ENCODE data around the gene TMED1.

TMED1 gene

DNA sequence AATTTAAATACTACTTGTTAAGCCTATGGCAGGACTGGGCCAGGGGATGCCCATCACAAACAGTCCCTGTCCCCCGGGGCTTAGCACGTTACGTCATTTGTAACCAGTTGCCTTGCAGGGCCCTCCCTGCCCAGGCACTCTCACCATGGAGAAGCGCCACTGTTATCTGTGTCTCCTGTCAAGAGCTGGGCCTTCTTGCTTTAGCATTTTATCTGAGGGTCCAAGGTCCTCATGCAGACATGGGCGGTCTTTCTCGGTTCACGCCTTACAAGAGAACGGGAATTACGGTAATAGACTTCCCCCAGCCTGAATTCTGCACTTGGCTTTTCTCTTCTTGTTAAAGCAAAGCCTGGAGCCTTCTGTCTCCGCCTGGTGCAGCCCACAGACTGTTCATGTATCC lies 46.1 kb downstream of the TMED1 start:
- H4K20me1 ChIP-seq (ENCODE audit: control insufficient read depth, insufficient read depth, low read depth, low read length) = peaks cover 3% of the 10 kb centered on the region; the same call in 1 of the 2 replicates
- TF ChIP-seq EZH2phosphoT487 (IDR thresholded peaks at IDR 0.05; ENCODE audit: borderline replicate concordance, low read length) = no peak
- TF ChIP-seq, protein P1, sequence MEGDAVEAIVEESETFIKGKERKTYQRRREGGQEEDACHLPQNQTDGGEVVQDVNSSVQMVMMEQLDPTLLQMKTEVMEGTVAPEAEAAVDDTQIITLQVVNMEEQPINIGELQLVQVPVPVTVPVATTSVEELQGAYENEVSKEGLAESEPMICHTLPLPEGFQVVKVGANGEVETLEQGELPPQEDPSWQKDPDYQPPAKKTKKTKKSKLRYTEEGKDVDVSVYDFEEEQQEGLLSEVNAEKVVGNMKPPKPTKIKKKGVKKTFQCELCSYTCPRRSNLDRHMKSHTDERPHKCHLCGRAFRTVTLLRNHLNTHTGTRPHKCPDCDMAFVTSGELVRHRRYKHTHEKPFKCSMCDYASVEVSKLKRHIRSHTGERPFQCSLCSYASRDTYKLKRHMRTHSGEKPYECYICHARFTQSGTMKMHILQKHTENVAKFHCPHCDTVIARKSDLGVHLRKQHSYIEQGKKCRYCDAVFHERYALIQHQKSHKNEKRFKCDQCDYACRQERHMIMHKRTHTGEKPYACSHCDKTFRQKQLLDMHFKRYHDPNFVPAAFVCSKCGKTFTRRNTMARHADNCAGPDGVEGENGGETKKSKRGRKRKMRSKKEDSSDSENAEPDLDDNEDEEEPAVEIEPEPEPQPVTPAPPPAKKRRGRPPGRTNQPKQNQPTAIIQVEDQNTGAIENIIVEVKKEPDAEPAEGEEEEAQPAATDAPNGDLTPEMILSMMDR (IDR thresholded peaks at IDR 0.05; ENCODE audit: low read depth, low read length, poor library complexity, severe bottlenecking) = no peak
- peaks cover 61% of the 10 kb centered on the region for H3K36me3 ChIP-seq (ENCODE audit: control insufficient read depth, low read length)
- no peaks in the 10 kb centered on the region for H3K4me1 ChIP-seq (ENCODE audit: control insufficient read depth, low read length)
- H3K27ac ChIP-seq (ENCODE audit: low read depth, low read length) = no peak overlapping the region
- no peaks in the 10 kb centered on the region for H3F3A ChIP-seq (ENCODE audit: control insufficient read depth, insufficient read depth)
- H3K9me2 ChIP-seq (replicated peaks; ENCODE audit: control insufficient read depth, low read length) = no peaks in the 10 kb centered on the region
- H3K27me3 ChIP-seq (ENCODE audit: control insufficient read depth, low read length) = no peaks in the 10 kb centered on the region
- H3K4me3 ChIP-seq (ENCODE audit: low read length) = no peak overlapping the region
- no peak overlapping the region for H3K4me2 ChIP-seq (ENCODE audit: low read length)
- H3K79me2 ChIP-seq (ENCODE audit: control insufficient read depth, low read length) = no peaks in the 10 kb centered on the region
- no peaks in the 10 kb centered on the region for H3K9me3 ChIP-seq (ENCODE audit: control insufficient read depth, insufficient read depth, low read length)

DNA sequence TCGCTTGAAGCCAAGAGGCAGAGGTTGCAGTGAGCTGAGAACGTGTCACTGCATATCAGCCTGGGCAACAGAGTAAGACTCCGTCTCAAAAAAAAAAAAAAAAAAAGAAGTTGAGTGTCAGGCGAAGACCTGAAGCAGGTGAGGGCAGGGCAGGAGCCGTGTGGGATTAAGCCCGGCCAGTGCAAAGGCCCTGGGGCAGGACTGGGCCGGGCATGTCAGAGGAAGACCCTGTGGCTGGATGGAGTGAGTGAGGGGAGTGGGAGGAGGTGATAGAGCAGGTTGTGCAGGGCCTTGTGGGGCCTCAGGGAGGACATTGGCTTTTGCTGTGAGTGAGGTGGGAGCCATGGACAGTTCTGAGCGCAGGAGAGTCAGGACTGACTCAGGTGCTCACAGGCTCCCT lies 47.9 kb downstream of the TMED1 start:
- peaks cover 8% of the 10 kb centered on the region for H3K4me1 ChIP-seq (ENCODE audit: control insufficient read depth, low read length)
- H3K36me3 ChIP-seq (ENCODE audit: control insufficient read depth, low read length) = peaks cover 58% of the 10 kb centered on the region
- H3K27me3 ChIP-seq (ENCODE audit: control insufficient read depth, low read length) = no peaks in the 10 kb centered on the region
- no peak overlapping the region for H3K4me3 ChIP-seq (ENCODE audit: low read length)
- H3F3A ChIP-seq (ENCODE audit: control insufficient read depth, insufficient read depth) = no peaks in the 10 kb centered on the region
- H3K9me3 ChIP-seq (ENCODE audit: control insufficient read depth, insufficient read depth, low read length) = no peaks in the 10 kb centered on the region
- H3K4me2 ChIP-seq (ENCODE audit: low read length) = no peak overlapping the region
- no peaks in the 10 kb centered on the region for H3K79me2 ChIP-seq (ENCODE audit: control insufficient read depth, low read length)
- TF ChIP-seq, protein P1 (IDR thresholded peaks at IDR 0.05; ENCODE audit: low read depth, low read length, poor library complexity, severe bottlenecking) = no peak
- no peak for TF ChIP-seq EZH2phosphoT487 (IDR thresholded peaks at IDR 0.05; ENCODE audit: borderline replicate concordance, low read length)
- H4K20me1 ChIP-seq (ENCODE audit: control insufficient read depth, insufficient read depth, low read depth, low read length) = peaks cover 3% of the 10 kb centered on the region; the same call in 1 of the 2 replicates
- no peaks in the 10 kb centered on the region for H3K9me2 ChIP-seq (replicated peaks; ENCODE audit: control insufficient read depth, low read length)
- H3K27ac ChIP-seq (ENCODE audit: low read depth, low read length) = no peak overlapping the region

DNA sequence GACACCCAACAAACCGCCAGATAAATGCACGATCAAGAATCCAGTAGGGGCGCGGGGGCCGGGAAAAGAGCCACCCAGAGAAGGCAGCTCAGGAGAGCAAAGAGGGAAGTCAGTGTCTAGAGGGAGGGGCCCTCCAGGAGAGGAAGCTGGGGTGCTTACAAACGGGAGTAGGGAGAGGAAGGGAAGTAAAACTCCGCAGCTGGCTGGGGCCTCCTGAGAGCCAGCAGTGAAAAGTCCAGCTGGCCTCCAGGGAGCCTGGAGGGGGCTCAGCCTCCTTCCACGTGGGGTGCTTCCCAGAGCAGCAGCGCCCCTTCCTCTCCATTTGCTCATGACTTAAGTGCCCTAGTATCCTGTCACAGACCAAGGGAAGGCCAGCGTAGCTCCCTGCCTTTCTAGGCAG lies 51.8 kb downstream of the TMED1 start:
- no peaks in the 10 kb centered on the region for H3K27me3 ChIP-seq (ENCODE audit: control insufficient read depth, low read length)
- no peaks in the 10 kb centered on the region for H3K9me2 ChIP-seq (replicated peaks; ENCODE audit: control insufficient read depth, low read length)
- H3K36me3 ChIP-seq (ENCODE audit: control insufficient read depth, low read length) = peaks cover 73% of the 10 kb centered on the region
- no peaks in the 10 kb centered on the region for H3K9me3 ChIP-seq (ENCODE audit: control insufficient read depth, insufficient read depth, low read length)
- peaks cover 8% of the 10 kb centered on the region for H3K4me1 ChIP-seq (ENCODE audit: control insufficient read depth, low read length)
- no peak overlapping the region for H3K27ac ChIP-seq (ENCODE audit: low read depth, low read length)
- no peak overlapping the region for H3K4me2 ChIP-seq (ENCODE audit: low read length)
- no peaks in the 10 kb centered on the region for H3F3A ChIP-seq (ENCODE audit: control insufficient read depth, insufficient read depth)
- no peak overlapping the region for H3K4me3 ChIP-seq (ENCODE audit: low read length)
- no peaks in the 10 kb centered on the region for H3K79me2 ChIP-seq (ENCODE audit: control insufficient read depth, low read length)
- H4K20me1 ChIP-seq (ENCODE audit: control insufficient read depth, insufficient read depth, low read depth, low read length) = peaks cover 3% of the 10 kb centered on the region; the same call in 1 of the 2 replicates
- TF ChIP-seq EZH2phosphoT487 (IDR thresholded peaks at IDR 0.05; ENCODE audit: borderline replicate concordance, low read length) = no peak
- TF ChIP-seq, protein P1 (IDR thresholded peaks at IDR 0.05; ENCODE audit: low read depth, low read length, poor library complexity, severe bottlenecking) = no peak
